ENCODE data around the gene NKD2.

Gene NKD2

DNA sequence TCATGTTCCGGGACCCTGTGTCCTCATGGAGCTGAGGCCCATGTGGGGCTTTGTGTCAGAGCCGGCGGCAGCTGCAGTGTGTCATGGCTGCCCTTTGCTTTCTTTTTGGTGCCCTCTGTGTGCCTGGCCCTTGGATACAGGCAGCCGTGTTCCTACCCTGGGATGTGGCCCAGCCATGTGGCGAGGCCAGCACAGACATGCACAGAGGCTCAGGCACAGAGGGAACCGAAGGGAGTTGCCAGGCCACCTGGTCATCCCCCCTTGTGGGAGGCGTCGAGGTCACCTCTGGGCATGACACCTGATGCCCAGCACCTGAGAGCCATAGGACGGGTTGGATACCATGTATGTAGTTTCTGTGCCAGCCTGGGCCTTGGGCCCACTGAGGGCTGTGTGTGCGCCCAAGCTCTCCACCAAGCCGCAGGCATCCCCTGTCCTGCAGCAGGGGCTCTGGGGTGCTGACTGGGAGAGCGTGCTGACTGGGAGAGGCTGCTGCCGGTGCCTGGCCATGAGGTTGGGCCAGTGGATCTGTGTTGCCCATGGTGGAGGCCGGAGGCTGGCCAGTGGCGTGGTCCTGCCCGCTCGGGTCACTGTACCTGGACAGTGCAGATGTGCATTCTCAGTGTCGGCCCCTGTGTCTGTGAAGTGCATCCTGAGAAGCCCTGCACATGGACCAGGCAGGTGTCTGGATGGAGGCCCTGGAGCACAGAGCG lies 4.8 kb downstream of the NKD2 start:
- Histone ChIP-seq H3K27me3 (ENCODE audit: low read length) (no peaks in the 10 kb centered on the region), H3K9ac (ENCODE audit: low read length) (no peak overlapping the region), H3K79me2 (ENCODE audit: insufficient read depth, low read length) (no peaks in the 10 kb centered on the region), H3K4me3 (ENCODE audit: insufficient read depth, low read length, poor library complexity, severe bottlenecking) (no peak overlapping the region), H3K27ac (ENCODE audit: low read depth, low read length) (no peak overlapping the region), H3K9me3 (ENCODE audit: insufficient read depth, low read length) (no peaks in the 10 kb centered on the region), H3K4me2 (ENCODE audit: low read depth, low read length, poor library complexity, severe bottlenecking) (no peak overlapping the region), H4K20me1 (ENCODE audit: low read depth, low read length) (no peaks in the 10 kb centered on the region), H3K9me2 (replicated peaks; ENCODE audit: insufficient read depth, low read length) (no peaks in the 10 kb centered on the region), H2AFZ (ENCODE audit: low read depth, low read length, severe bottlenecking) (no peak overlapping the region), H3K36me3 (ENCODE audit: low read length) (no peaks in the 10 kb centered on the region), H3F3A (ENCODE audit: insufficient read depth) (no peaks in the 10 kb centered on the region)
- TF ChIP-seq EZH2phosphoT487 (conservative IDR thresholded peaks at IDR 0.05; ENCODE audit: low read length) (no peak), CTCF (IDR thresholded peaks at IDR 0.05; ENCODE audit: insufficient read depth, low read length, poor library complexity, severe bottlenecking) (no peak)

- Histone ChIP-seq H3K4me3 (ENCODE audit: insufficient read depth, low read length, poor library complexity, severe bottlenecking) (no peak overlapping the region), H3K27me3 (ENCODE audit: low read length) (no peaks in the 10 kb centered on the region), H3K27ac (ENCODE audit: low read depth, low read length) (no peak overlapping the region), H3K9me3 (ENCODE audit: insufficient read depth, low read length) (no peaks in the 10 kb centered on the region), H3K79me2 (ENCODE audit: insufficient read depth, low read length) (no peaks in the 10 kb centered on the region), H3K4me2 (ENCODE audit: low read depth, low read length, poor library complexity, severe bottlenecking) (no peak overlapping the region), H4K20me1 (ENCODE audit: low read depth, low read length) (no peaks in the 10 kb centered on the region), H3F3A (ENCODE audit: insufficient read depth) (no peaks in the 10 kb centered on the region), H2AFZ (ENCODE audit: low read depth, low read length, severe bottlenecking) (no peak overlapping the region), H3K9me2 (replicated peaks; ENCODE audit: insufficient read depth, low read length) (no peaks in the 10 kb centered on the region), H3K36me3 (ENCODE audit: low read length) (no peaks in the 10 kb centered on the region), H3K9ac (ENCODE audit: low read length) (no peak overlapping the region)
- TF ChIP-seq CTCF (IDR thresholded peaks at IDR 0.05; ENCODE audit: insufficient read depth, low read length, poor library complexity, severe bottlenecking) (no peak), EZH2phosphoT487 (conservative IDR thresholded peaks at IDR 0.05; ENCODE audit: low read length) (no peak)
These were observed 5.3 kb downstream of the NKD2 start for GRCh38 chr5:1013948-1014301.

DNA sequence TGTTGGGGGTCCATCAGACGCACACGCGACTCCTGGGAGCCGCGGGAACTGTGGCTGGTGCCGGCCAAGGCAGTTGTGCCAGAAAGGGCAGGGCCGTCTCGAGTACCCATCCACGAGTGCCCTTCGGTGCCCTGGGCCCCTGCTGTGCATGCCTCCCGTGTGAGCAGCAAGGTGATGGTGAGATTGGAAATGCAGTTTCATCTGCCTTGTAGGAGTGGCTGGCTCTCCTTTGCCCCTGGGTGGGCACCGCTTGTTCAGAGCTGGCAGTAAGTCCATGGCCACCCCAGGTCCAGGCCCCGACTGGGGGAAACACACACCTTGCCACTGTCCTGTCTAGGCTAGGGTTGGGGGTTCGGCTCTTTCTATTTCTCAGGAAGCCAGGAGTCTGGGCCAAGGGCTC lies 5.7 kb downstream of the NKD2 start:
- no peaks in the 10 kb centered on the region for H3K9me3 ChIP-seq (ENCODE audit: insufficient read depth, low read length)
- H3K9ac ChIP-seq (ENCODE audit: low read length) = no peak overlapping the region
- H3K27me3 ChIP-seq (ENCODE audit: low read length) = no peaks in the 10 kb centered on the region
- H3K79me2 ChIP-seq (ENCODE audit: insufficient read depth, low read length) = no peaks in the 10 kb centered on the region
- H3K9me2 ChIP-seq (replicated peaks; ENCODE audit: insufficient read depth, low read length) = no peaks in the 10 kb centered on the region
- no peak overlapping the region for H3K27ac ChIP-seq (ENCODE audit: low read depth, low read length)
- H3F3A ChIP-seq (ENCODE audit: insufficient read depth) = no peaks in the 10 kb centered on the region
- no peak overlapping the region for H3K4me2 ChIP-seq (ENCODE audit: low read depth, low read length, poor library complexity, severe bottlenecking)
- H2AFZ ChIP-seq (ENCODE audit: low read depth, low read length, severe bottlenecking) = no peak overlapping the region
- no peaks in the 10 kb centered on the region for H4K20me1 ChIP-seq (ENCODE audit: low read depth, low read length)
- no peak overlapping the region for H3K4me3 ChIP-seq (ENCODE audit: insufficient read depth, low read length, poor library complexity, severe bottlenecking)
- TF ChIP-seq EZH2phosphoT487 (conservative IDR thresholded peaks at IDR 0.05; ENCODE audit: low read length) = no peak
- TF ChIP-seq CTCF (IDR thresholded peaks at IDR 0.05; ENCODE audit: insufficient read depth, low read length, poor library complexity, severe bottlenecking) = no peak
- H3K36me3 ChIP-seq (ENCODE audit: low read length) = no peaks in the 10 kb centered on the region
